Measurements from ENCODE around the gene ANO7.

ANO7 gene

DNA sequence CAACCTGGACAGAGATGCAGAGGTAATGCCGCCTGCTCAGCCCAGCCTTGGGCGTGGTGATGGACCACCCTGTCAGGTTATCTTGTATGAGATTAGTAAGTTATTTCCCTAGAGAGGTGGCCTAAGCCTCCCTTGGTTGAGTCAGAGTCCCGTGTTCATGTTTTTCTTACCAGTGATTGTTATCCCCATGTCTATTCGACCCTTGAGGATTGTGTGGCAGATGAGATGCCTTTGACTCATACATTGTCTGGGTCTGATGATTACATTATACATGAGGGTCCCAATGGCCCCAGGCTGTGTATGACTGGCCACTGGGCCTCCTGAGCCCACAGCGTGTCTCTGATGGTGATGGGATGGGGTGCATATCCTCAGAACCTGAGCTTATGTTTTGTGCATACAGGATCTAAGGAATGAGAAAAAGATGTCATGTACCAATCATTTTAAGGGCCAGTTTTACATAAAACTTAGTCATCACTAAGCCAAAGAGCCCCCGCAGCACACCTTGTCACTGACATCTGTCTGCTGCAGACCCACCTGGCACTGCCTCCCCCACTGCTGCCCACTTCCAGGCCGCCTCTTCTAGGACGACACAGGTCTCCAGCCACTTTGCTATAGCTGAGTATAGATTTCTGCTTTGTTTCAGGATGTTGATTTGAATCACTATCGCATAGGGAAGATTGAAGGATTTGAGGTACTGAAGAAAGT is 30.5 kb upstream of the ANO7 start:
- no peak for DNase-seq

DNA sequence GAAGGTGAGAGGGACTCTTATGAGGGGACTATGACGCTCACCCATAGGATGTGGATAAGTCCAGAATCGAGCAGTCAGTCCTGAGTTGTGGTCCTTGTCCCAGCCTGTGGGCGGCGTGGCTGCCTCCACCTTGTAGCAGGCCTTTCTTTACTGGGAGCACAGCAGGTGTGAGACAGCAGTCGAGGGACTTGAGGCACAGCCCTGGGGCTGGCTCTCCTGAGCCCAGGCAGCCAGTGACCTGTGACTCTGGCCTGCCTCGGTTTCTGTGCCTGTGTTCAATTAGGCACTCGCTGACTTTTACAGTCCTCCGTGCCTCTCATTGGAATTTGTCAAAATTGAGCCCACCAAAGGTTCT is 30.0 kb upstream of the ANO7 start:
- DNase-seq, result no peak

DNA sequence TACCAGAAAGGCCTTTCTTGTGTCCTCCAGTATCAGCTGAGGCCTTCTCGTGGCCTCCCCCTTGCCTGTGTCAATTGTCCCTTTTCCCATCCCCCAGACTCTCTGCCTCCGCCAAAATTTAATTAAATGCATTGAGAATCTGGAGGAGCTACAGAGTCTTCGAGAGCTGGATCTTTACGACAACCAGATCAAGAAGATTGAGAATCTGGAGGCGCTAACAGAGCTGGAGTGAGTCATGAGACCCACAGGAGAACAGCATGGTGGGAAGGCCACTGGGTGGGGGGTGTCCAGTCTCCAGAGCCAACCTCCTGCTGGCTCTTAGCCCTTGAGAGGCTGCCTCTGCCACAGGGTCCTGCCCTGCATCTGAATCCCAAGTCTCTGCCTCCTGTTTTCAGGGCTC is 29.4 kb upstream of the ANO7 start:
- DNase-seq, result no peak

DNA sequence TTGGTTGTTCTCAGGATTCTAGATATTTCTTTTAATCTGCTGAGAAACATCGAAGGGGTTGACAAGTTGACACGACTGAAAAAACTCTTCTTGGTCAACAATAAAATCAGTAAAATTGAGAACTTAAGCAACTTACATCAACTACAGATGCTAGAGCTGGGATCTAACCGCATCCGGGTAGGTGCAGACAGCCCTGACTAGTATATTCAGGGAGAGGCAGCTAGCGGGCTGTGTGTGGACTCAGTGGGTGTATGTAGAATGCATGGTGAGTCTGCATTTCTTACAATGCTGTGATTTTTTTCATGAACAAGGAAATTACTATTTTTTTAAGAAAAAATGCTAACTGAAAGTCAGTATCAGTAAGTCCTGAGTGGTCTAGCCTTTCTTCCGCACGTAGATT is 28.2 kb upstream of the ANO7 start:
- no peak for DNase-seq

DNA sequence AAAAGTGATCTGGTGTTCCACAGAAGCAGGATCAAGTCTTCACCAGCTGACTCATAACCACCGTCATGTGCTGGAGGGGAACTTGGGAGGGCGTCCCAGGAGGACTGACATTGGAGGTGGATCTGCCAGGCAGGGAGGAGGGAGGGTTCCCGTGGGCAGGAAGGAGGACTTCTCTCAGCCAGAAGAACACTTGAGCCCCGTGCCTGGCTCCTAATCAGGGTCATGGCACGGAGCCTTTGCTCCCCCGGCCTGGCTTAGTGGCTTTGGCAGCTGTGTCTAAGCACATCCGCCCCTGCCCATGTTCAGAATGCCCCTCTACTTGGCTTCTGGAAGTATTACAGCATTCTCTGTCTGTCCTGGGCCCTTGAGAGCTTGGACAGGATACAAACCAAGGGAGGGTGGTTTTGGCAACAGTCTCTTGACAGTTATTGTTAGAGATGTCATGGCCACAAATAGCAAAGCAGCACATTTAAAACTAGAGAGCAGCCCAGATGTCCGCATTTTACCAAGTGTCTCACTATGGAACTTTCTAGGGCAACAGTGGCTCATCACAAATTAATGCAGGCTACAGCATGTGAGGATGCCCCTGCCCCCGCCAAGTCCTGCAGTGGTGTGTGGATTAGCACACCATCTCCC is 26.7 kb upstream of the ANO7 start:
- peak in 30 of 56 donors; percentile 6 to 71 (median 34) for DNase-seq

DNA sequence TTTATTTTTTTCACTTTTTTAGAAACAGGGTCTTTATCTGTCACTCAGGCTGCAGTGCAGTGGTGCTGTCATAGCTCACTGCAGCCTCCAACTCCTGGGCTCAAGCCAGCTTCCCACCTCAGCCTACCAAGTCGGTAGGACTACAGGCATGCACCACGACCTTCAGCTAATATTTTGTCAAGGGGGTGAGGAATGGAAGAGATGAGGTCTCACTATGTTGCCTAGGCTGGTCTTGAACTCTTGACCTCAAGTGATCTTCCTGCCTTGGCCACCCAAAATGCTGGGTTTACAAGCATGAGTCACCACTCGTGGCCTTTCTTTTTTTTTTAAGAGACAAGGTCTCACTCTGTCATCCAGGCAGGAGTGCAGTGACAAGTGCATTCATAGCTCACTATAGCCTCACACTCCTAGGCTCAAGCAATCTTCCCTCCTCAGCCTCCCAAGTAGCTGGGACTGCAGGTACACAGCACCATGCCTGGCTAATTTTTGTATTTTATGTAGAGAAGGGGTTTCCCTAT is 24.8 kb upstream of the ANO7 start:
- no peak for DNase-seq

DNA sequence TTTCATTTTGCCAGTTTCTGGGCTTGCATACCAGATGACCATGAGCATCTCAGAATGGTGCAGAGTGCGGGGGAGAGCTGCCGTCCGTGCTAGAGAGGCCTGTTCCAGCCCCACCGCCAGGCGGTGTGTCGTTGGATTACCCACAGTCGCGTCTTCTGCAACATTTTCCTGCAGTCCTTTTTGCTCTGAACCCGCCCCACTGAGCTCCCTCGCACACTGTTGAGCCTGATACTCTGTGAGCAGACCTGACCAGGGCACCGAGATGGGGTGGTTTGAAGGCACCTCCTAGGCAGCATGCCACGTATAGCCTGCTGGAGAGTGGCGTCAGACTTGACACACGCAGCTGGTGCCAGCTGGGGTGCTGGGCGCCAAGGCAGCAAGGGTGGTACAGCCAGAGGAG is 20.1 kb upstream of the ANO7 start:
- DNase-seq, result no peak

DNA sequence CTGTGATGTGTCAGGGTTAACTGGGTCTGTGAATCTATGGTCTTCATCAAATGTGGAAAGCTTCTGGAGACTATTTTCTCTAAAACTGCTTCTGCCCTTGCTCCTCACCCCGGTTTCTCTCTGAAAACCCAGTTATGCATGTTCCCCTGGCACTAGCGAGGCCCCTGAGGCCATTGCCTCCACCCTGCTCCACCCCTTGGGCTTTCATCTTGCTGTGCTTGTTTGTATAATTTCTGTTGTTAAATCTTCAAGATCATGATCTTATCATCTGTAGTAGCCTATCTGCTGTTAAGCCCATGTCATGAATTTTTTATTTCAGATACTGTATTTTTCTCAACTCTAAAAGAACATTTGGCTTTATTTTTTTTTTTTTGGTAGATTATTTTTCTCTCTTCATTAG is 14.9 kb upstream of the ANO7 start:
- no peak for DNase-seq

DNA sequence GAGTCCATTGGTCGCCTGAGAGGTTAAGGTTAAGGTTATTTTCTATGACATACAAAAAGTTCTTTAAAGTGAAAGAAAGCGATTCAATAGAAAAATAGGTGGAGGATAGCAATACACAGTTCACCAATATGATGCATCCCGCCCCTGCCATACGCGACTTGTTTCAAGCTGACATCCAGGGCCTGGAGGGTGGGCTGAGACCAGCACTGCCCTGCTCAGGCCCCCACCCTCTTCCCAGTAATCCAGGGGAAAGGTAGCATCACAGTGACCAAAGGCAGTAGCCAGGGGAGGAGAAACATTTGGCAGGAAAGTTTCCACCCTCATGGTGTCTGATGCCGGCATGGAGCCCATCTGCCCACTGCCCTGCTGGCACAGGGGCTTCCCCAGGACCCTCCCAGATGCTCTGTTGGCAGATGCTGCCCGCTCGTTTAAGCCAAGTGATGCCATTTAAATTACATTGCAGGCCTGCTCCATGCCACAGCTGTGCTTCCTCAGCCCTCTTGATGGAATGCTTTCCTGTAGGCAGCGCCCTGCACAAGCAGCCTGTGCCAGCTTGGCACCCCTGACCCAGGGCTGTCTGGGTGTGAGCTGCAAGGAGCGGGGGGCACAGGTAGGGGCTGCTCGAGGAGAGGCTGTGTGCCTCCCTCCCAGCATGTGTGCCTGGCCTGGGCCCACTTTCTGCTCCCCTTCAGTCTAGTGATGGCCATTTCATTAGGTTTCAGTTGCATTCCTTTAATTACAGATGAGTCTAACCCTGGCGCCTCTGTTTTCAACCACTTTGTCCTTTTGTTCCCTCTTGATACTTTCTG is 10.7 kb upstream of the ANO7 start:
- no peak for DNase-seq

DNA sequence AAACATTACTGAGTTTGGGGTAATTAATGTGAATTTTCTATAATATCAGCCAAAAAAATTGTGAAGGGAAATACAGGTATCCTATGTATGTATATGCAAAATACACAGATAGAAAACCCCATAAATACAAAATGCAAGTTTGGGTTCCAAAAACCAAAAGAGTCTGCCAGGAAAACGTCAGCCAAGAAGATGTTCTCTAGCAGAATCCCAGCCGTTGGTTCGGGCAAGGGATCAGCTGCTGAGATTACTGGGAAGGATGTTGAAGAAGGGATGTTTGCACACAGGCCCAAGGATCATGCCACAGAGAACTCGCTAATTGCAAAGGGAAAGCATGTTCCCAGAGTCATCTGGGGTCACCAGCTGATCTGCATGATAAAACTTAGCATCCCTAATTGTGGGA is 9.5 kb upstream of the ANO7 start:
- no peak for DNase-seq

DNA sequence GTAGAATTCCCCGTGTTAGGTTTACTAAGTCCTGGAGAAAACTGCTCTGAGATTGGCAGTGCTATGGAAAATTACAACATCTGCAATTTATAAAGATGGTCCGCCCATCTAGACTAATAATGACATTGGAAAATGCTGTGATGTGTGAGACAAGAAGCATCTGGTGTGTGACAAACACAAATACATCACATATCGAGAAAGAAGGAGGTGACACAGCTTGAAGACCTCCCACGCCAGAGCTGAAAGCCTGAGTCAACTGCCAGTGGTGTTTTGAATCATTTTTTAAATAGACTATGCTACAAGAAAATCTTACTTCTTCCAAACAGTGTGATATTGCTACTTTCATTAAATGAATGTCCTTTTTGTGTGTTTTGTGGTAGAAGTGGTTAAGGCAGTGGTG is 8.6 kb upstream of the ANO7 start:
- DNase-seq, result peak in 4 of 56 donors; percentile 8 to 46 (median 21)

DNA sequence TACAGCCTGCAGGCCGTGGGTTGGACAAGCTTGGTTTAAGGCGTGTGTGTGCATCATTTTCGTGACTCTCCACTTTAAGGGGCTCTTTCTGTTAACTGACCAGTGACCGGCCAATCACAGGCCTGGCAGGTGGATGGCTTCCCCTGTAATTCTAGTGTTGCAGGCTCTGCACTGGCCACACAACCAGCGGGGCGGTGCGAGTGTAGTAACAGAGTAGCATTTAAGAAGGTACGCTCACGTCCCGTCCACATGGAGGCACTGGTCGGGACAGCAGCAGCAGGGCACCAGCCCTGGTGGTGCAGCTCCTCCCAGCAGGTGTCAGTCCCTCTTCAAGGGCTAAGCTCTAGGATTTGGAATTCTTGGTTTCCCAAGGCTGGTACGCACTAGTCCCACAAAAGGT is 8.0 kb upstream of the ANO7 start:
- no peak for DNase-seq

DNA sequence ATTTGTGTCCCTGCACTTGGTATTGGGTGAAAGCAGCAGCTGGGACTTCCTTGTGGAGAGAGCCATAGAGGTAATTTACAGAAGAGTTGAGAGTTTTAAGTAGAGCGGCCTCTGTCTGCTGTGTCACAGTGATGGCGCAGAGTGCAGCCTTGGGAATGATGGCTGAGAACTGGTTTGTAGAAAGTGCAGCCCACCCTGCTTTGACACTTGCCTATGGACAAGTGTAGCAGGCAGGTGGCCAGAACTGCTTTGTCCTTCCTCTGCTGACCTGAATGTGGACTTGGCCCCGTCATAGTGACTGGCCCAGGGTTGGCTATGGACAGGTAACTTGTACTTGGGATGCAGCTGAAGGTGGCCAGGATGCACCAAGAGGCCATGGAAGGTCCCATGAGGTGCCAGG is 6.4 kb upstream of the ANO7 start:
- DNase-seq, result no peak

DNA sequence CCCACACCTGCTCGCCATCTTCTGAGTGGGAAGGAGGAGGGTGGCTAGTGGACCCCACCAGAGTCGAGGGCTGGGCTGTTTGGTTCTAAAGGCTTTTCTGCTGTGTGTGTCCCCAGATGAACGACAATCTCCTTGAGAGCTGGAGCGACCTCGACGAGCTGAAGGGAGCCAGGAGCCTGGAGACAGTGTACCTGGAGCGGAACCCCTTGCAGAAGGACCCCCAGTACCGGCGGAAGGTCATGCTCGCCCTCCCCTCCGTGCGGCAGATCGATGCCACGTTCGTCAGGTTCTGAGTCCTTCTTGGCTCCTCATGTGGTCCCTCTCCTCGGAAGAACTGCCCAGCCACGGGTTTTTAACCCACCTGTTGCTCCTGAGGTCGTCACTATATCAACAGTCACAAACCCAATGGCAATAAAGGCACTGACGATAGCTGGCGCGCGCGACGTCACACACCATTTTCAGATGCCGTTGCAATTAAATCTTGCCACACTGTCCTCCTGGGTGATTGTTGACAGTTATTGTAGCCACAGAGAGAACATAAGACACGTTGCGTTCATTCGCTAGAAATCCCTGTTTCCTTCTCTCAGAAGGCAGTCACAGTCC is 5.8 kb upstream of the ANO7 start:
- DNase-seq, result no peak

DNA sequence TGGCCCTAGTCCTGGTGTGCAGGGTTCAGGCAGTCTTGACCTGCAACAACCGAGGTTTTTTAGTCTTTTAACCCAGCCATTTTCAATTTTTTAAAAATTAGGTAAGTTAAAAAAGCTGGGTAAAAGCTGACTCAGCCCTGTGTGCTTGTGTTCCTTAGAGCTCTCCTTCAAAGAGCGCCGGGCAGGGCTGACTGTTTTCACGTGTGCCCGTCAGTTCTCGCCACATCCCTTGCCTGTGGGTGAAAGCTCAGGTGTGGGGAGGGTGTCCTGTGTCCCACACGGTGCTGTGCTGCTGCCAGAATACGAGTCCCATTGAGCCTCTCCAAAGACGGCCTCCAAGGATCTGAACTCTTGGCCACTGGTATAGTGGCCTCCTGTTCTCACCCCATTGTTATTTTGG is 5.3 kb upstream of the ANO7 start:
- no peak for DNase-seq

DNA sequence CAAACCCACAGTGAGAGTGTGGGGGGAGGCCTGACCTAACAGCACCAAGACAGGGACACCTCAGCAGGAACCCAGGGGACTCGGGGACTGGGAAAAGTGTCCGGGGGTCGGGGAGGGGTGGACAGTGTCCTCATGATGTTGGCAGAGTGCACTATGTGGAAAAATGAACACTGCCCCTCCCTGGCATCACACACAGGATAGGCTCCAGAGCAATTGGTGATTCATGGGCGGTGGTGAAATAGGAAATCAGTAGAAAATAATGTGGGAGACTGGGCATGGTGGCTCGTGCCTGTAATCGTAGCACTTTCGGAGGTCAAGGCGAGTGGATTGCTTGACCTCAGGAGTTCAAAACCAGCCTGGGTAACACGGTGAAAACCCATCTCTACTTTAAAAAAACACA is 3.6 kb upstream of the ANO7 start:
- DNase-seq, result no peak

DNA sequence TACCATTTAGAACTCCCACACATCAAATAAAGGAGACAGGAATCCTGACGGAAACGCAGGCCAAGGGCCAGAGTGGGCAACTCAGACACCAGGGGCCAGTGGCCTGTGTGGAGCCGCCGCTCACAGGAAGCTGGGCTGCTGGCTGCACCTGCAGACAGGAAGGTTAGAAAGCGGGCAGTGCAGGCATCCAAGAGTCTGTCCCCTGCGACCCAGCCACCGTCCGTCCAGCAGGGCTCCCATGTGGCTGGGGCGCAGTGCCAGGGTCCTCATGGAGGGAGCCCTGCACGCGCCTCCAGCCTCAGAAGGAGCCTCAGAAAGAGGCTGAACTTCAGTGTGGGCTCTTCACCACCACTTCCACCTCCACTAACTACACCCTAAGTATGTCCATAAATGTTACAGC is 2.5 kb upstream of the ANO7 start:
- DNase-seq, result no peak

DNA sequence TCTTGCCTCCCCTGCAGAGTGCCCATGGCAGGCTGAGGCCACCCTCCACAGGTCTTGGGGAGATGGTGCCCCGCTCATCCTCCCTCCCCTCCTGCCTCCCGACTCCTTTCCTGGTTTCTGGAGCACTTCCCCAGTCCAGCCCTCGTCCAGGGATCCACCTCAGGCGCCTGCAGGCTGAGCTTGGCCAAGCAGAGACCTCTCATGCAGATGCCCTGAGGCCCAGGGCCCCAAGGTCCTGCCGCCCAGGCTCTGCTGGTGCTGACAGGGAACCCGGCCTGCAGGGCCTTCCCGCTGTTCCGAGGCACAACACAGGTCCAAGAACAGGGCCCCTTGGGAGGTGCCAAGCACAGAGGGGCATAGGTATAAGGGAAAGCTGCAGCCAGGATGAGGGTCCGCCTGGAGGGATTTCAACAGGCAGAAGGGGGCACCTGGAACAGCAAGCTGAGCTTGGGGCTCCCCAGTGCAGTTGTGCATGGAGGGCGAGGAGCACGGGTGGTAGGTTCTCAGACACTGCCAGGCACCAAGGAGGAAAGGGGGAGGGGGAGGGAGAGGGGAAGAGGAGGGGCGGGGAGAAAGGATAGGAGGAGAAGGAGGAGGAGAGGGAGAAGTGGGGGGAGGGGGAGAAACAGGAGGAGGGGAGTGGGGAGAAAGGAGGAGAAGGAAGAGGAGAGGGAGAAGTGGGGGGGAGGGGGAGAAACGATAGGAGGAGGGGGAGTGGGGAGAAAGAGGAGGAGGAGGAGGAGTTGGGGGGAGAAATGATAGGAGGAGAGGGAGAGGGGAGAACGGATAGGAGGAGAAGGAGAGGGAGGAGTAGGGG is 1.2 kb upstream of the ANO7 start:
- DNase-seq, result no peak

DNA sequence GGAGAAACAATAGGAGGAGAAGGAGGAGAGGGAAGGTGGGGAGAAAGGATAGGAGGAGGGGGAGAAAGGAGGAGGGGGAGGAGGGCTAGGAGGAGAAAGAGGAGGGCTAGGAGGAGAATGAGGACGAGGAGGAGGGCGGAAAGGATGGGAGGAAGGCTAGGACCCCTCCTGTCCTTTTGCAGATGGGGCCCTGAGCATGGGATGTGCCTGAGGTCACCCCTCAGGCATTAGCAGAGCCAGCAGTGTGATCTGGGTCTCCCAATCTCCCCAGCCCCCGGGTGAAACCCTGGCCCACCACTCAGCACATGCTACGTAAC is 601 bp upstream of the ANO7 start:
- no peak for DNase-seq

DNA sequence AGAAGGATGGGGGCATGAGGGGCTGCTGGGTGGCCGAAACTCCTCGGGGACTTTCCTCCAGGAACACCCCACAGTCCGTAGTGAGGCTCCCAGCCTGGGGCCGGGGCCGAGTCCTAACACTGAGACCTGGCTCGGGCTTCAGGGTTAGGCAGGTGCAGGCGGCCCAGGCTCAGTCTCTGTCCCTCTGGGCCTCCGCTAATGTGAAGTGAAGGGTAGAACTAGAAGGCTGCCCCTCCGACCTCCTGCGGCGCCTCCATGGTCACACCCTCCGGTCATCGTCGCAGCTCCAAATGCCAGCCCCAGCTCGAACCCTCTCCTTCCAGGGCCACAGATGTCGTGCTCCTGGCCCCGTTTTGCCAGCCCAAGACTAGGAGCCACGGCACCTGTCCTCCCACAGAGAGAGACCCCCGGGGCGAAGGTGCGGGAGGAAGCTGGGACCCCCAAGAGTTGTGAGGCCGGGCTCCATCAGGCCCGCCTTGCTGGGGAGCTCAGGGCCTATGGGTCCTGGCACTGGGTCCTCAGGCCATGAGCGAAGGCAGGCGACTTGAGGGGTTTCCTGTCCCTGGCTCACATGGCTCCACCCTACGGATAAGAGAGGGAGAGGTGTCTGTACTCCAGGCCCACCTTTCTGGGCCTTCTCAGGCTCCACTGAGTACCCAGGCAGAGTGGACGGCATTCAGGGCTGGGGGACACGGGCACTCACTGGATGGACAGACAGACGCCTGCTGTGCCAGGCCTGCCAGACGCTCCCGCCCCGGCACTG is 797 bp downstream of the ANO7 start:
- no peak for DNase-seq

DNA sequence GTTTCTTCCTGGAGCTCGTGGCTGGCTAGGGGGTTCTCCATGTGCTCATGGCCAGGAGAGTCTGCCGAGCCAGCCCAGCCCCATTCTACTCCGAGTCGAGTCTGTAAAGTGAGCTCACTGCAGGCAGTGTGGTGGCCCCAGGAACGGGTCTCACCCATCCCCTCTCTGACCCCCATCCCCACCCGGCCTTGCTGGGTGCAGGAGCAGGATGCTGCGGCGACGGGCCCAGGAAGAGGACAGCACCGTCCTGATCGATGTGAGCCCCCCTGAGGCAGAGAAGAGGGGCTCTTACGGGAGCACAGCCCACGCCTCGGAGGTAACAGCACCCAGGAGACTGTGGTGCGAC is 1.4 kb downstream of the ANO7 start:
- no peak for DNase-seq

Measured in amygdala (tissue), 56 donors.